AG09319 (cell line): Measurements from ENCODE around the gene DNAJC16.

Experiments used
- DNase-seq: peaks from one replicate; pipeline ENCODE4 v3.0.0-alpha.2; 2010; ENCODE audit warnings: low read depth; ENCODE audit errors: extremely low read depth
- TF ChIP-seq, protein P1 (sequence below): IDR thresholded peaks from 2 replicates; pipeline ENCODE4 v1.5.1; 2011; ENCODE audit warnings: low read depth, mild to moderate bottlenecking, inconsistent platforms, low read length, moderate library complexity

Gene DNAJC16

DNA sequence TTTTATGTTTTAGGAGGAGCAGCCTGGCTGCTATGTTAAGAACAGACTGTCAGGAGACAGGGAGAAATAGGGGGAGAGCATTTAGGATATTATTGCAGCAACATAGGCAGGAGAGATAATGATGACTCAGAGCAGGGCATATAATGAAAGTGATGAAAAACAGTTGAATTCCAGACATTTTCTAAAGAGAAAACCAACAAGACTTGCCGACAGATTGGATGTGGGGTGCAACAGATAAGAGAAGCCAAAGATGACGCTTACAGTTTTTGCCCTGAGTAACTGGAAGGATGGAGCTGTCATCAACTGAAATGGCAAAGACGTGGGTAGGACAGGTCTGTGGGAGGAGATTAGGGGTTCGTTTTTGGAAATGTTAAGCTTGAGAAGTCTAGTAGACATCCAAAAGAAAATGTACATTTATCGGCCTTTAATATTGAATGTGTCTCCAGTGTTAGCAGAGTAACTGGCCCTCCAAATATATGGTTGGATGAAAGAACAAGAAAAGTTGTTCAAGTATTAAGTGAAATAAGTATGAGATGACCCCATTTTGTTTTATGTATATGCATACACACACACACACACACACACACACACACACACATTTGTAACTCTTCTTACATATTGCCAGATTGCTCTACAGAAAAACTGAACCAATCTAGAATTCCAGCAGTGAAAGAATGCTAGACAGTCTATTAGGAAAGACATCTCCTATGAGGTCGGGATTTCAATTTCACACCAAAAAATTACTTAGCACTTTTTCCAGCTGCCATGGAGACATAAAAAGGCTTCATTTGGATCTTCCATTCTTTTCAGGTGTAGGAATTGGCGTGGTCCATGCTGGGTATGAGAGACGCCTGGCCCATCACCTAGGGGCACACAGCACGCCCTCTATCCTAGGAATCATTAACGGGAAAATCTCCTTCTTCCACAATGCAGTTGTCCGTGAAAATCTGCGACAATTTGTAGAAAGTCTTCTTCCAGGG, 17.2 kb downstream of the DNAJC16 start:
- DNase-seq = no peak
- TF ChIP-seq, protein P1, sequence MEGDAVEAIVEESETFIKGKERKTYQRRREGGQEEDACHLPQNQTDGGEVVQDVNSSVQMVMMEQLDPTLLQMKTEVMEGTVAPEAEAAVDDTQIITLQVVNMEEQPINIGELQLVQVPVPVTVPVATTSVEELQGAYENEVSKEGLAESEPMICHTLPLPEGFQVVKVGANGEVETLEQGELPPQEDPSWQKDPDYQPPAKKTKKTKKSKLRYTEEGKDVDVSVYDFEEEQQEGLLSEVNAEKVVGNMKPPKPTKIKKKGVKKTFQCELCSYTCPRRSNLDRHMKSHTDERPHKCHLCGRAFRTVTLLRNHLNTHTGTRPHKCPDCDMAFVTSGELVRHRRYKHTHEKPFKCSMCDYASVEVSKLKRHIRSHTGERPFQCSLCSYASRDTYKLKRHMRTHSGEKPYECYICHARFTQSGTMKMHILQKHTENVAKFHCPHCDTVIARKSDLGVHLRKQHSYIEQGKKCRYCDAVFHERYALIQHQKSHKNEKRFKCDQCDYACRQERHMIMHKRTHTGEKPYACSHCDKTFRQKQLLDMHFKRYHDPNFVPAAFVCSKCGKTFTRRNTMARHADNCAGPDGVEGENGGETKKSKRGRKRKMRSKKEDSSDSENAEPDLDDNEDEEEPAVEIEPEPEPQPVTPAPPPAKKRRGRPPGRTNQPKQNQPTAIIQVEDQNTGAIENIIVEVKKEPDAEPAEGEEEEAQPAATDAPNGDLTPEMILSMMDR = no peak

DNA sequence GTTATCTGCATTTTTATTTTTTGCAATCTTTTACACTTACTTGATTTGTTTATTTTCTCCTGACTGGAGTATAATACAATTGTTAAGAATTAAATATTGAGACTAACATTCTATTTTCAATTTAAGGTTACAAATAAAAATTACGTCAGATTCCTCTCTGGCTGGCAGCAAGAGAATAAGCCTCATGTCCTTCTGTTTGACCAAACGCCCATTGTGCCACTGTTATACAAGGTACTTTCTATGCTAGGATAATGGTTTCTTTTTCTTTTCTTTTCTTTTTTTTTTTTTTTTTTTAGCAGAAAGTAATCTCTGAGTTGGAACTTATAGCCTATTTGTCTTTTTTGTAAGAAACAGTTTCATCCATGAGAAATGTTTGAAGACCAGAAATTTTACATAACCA, 20.0 kb downstream of the DNAJC16 start:
- TF ChIP-seq, protein P1 = no peak
- no peak for DNase-seq

DNA sequence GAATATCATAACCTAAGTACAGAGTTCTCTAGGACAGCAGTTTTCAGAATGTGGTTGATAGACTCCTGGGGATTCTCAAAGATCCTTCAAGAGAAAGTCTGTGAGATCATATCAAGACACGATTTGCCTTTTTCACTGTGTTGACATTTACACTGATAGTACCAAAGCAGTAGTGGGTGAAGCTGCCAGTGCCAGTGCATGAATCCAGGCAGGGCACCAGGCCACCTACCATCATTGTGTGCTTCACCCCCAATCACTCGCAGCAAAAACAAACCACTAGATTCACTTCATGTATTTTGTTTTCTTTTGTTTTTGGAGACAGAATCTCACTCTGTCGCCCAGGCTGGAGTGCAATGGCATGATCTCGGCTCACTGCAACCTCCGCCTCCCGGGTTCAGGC, 23.9 kb downstream of the DNAJC16 start:
- TF ChIP-seq, protein P1 = no peak
- no peak for DNase-seq

DNA sequence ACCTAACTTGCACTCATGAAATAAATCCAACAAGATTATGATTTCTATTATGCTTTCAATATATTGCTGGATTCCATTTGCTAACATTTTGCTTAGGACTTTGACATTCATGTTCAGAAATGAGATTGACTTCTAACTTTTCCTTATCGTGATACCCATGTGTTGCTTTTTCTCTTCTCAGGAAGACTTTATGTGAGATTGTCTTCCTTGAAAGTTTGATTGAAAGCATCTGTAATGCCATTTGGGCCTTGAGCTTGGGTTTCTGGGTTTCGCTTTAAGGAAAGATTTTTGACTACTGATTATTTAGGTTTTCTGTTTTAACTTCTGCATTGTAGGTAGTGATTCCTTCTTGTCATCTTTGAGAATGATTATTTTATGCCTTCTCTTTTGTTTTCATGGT, 30.4 kb downstream of the DNAJC16 start:
- no peak for DNase-seq
- TF ChIP-seq, protein P1 = no peak

DNA sequence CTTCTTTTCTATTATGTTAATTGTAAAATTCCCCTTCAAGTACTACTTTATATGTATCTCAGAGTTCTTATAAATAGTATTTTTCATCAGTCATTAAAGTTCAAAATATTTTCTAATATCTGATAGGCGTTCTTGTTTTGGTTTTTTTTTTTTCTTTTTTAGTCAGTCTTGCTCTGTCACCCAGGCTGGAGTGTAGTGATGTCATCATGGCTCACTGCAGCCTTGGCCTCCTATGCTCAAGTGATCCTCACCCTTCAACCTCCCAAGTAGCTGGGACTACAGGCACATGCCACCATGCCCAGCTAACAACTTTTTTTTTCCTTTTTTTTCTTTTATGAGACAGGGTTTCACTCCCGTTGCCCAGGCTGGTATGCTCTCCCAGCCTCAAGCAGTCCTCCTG, 30.9 kb downstream of the DNAJC16 start:
- TF ChIP-seq, protein P1 = no peak
- no peak for DNase-seq

DNA sequence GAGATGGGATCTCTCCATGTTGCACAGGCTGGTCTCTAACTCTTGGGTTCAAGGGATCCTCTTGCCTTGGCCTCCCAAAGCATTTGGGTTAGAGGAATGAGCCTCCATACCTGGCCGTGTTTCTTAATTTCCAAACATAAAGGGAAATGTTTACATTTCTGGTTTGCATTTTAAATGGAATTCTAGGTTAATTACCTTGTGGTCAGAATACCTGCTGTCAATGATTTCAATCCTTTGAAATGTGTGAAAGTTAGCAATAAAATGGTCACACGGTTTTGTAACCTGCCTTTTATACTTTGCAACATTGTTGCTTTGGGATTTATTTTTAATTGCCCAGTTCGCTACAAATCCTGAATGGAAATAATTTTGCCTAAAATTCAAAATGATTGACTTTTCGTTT, 31.9 kb downstream of the DNAJC16 start:
- TF ChIP-seq, protein P1 = no peak
- no peak for DNase-seq

DNA sequence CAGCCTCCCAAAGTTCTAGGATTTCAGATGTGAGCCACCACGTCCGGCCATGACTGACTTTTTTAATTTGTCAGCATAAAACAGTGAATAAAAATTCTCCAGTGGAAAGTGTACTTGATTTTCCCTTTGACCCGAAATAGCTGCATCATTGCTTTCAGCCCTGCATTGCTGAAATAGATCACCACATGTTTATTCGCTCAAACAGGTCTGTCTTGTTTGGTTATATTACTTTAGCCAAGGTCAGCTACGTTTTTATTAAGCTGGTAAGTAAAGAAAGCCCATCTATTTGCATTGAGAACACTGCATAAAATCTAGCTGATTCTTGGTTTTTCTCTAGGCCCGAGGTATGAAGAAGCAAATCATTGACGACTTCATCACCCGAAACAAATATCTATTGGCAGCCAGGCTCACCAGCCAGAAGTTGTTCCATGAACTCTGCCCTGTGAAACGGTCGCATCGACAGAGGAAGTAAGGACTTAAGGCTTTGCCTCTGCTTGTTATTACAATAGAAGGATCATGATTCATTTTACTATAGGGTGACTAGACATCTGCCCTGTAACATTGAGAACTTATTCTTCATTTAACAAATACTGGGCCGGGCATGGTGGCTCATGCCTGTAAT, 32.7 kb downstream of the DNAJC16 start:
- DNase-seq = no peak
- TF ChIP-seq, protein P1 = no peak
